SKM-1 treated with dmso at 0.1 percent for 144 hours (cell line): ENCODE data around the gene LHFPL4.
"Not testable (repeated sequence)": the region's sequence is repeated elsewhere in the genome, so short reads cannot be mapped to it uniquely, and the experiment has no call there.

Experiments used
- DNase-seq: peaks from one replicate; lab custom pipeline; 2025; ENCODE audit not compliant: unreplicated experiment; lab: John Stamatoyannopoulos, UW

LHFPL4 gene

GRCh38 chr3:9553021-9553947 is at the start of gene LHFPL4:
LHFPL4 (minus strand) TSS chr3:9553822; CDS start chr3:9552679, 1,143 bp downstream.
- DNase-seq = no peak

GRCh38 chr3:9602620-9603019 is 49.0 kb upstream of the LHFPL4 start:
- DNase-seq = no peak

GRCh38 chr3:9601006-9601581 is 47.5 kb upstream of the LHFPL4 start:
- DNase-seq = not testable (repeated sequence)

- DNase-seq = no peak
Observed at GRCh38 chr3:9600597-9600996, 47.0 kb upstream of the LHFPL4 start.

GRCh38 chr3:9598783-9599387 is 45.3 kb upstream of the LHFPL4 start:
- no peak for DNase-seq

- DNase-seq = no peak
Observed at GRCh38 chr3:9595877-9596276, 42.3 kb upstream of the LHFPL4 start.

GRCh38 chr3:9591781-9592180 is 38.2 kb upstream of the LHFPL4 start:
- DNase-seq = not testable (repeated sequence)

GRCh38 chr3:9590282-9590791 is 36.7 kb upstream of the LHFPL4 start:
- peak; percentile 56 for DNase-seq

GRCh38 chr3:9583792-9584191 is 30.2 kb upstream of the LHFPL4 start:
- no peak for DNase-seq

- no peak for DNase-seq
Observed at GRCh38 chr3:9583371-9583770, 29.7 kb upstream of the LHFPL4 start.

GRCh38 chr3:9582332-9582731 is 28.7 kb upstream of the LHFPL4 start:
- DNase-seq = no peak

- DNase-seq = no peak
Observed at GRCh38 chr3:9581742-9582141, 28.1 kb upstream of the LHFPL4 start.

- no peak for DNase-seq
Observed at GRCh38 chr3:9569054-9569453, 15.4 kb upstream of the LHFPL4 start.

- no peak for DNase-seq
Observed at GRCh38 chr3:9565316-9565715, 11.7 kb upstream of the LHFPL4 start.

- DNase-seq = no peak
Observed at GRCh38 chr3:9563851-9564250, 10.2 kb upstream of the LHFPL4 start.

GRCh38 chr3:9560056-9560455 is 6.4 kb upstream of the LHFPL4 start:
- not testable (repeated sequence) for DNase-seq

- DNase-seq = no peak
Observed at GRCh38 chr3:9553948-9554513, 409 bp upstream of the LHFPL4 start.

- DNase-seq = no peak
Observed at GRCh38 chr3:9552252-9552999, 1.2 kb downstream of the LHFPL4 start.

GRCh38 chr3:9550999-9551398 is 2.6 kb downstream of the LHFPL4 start:
- no peak for DNase-seq

GRCh38 chr3:9549600-9549999 is 4.0 kb downstream of the LHFPL4 start:
- no peak for DNase-seq

- DNase-seq = no peak
Observed at GRCh38 chr3:9548991-9549390, 4.6 kb downstream of the LHFPL4 start.
